H1 (cell line): ENCODE data around the gene ERFE. TPM values are rescaled to one million over a fixed set of nuclear protein-coding genes. Genes with fewer than 3 reads are reported as not detected.

ENCODE experiments used
- ASH2L ChIP-seq: fragments of 200-600, 300-600 bp; sonication (generic); IDR thresholded peaks from one replicate; pipeline ENCODE4 v1.7.1; 2017; ENCODE audit warnings: low read length
- CHD1 ChIP-seq: IDR thresholded peaks from 2 replicates; pipeline ENCODE4 v1.6.1; 2012; ENCODE audit warnings: low read depth, low read length, improper control_type of control experiment
- CREB1 ChIP-seq: IDR thresholded peaks from 2 replicates; pipeline ENCODE4 v1.6.1; 2012; ENCODE audit warnings: inconsistent platforms
- HDAC2 ChIP-seq, 2 experiments: fragments of 300-600 bp in 1 of 2; sonication (generic) in 1 of 2; IDR thresholded peaks; 2 replicates each; pipeline ENCODE4 v1.6.1; 2011 to 2012; ENCODE audit warnings: low read depth in 2 of 2, low read length in 2 of 2, mild to moderate bottlenecking in 2 of 2, moderate library complexity in 2 of 2, borderline replicate concordance in 1 of 2, inconsistent platforms in 1 of 2
- KDM4A ChIP-seq: IDR thresholded peaks from one replicate; pipeline ENCODE4 v1.7.1; 2012; ENCODE audit warnings: low read depth, mild to moderate bottlenecking, moderate library complexity, low read length, inconsistent platforms; ENCODE audit not compliant: severe bottlenecking
- NANOG ChIP-seq: IDR thresholded peaks from 2 replicates; pipeline ENCODE4 v1.6.1; 2011; ENCODE audit warnings: low read length, low read depth, mild to moderate bottlenecking, inconsistent platforms; ENCODE audit not compliant: insufficient read depth, poor library complexity, severe bottlenecking
- NRF1 ChIP-seq: IDR thresholded peaks from 2 replicates; pipeline ENCODE4 v1.6.1; 2011; ENCODE audit warnings: mild to moderate bottlenecking, low read depth, low read length, improper control_type of control experiment
- RNF2 ChIP-seq: fragments of 200-900, 300-1000 bp; sonication (generic); IDR thresholded peaks from 2 replicates; pipeline ENCODE4 v1.7.1; 2016; ENCODE audit warnings: borderline replicate concordance, low read depth, mild to moderate bottlenecking, antibody characterized with exemption, low read length; ENCODE audit not compliant: poor library complexity, severe bottlenecking; ENCODE audit errors: missing control alignments
- polyA plus RNA-seq, 7 experiments: library from polyadenylated mRNA; depleted of rRNA in 3 of 7; stranded (reverse) in 5 of 7; unstranded in 2 of 7; fragments of >200 nt in 5 of 7; fragments of 200-250 nt in 2 of 7; gene quantifications; 1 replicate in 5 of 7; 2 replicates in 1 of 7; 4 replicates in 1 of 7; pipeline versions ENCODE4 v1.2.1 to v1.2.3, GENCODE V29; 2011 to 2013; ENCODE audit warnings: missing spikeins in 2 of 7, mixed read lengths in 2 of 7
- total RNA-seq: library from RNA; stranded (reverse); fragmentation: NEBNext Ultra II Directional; extraction: Animal tissue kit (Norgen Biotek cat#: 25700); gene quantifications from 2 replicates; pipeline ENCODE4 v1.2.1, GENCODE V29; 2021
- TF ChIP-seq, protein P1 (sequence below): fragments of 300-600 bp; sonication (generic); IDR thresholded peaks from 2 replicates; pipeline ENCODE4 v1.7.1; 2012; ENCODE audit warnings: low read length, moderate library complexity, mild to moderate bottlenecking, inconsistent platforms; ENCODE audit not compliant: insufficient replicate concordance

Gene ERFE
- total and polyA plus RNA-seq, 2 of the 8 experiments (the other 6 are each of a cell fraction or from before 2014, with no cell fraction given), result 2.5 to 3.6 TPM

- TF ChIP-seq, protein P1, sequence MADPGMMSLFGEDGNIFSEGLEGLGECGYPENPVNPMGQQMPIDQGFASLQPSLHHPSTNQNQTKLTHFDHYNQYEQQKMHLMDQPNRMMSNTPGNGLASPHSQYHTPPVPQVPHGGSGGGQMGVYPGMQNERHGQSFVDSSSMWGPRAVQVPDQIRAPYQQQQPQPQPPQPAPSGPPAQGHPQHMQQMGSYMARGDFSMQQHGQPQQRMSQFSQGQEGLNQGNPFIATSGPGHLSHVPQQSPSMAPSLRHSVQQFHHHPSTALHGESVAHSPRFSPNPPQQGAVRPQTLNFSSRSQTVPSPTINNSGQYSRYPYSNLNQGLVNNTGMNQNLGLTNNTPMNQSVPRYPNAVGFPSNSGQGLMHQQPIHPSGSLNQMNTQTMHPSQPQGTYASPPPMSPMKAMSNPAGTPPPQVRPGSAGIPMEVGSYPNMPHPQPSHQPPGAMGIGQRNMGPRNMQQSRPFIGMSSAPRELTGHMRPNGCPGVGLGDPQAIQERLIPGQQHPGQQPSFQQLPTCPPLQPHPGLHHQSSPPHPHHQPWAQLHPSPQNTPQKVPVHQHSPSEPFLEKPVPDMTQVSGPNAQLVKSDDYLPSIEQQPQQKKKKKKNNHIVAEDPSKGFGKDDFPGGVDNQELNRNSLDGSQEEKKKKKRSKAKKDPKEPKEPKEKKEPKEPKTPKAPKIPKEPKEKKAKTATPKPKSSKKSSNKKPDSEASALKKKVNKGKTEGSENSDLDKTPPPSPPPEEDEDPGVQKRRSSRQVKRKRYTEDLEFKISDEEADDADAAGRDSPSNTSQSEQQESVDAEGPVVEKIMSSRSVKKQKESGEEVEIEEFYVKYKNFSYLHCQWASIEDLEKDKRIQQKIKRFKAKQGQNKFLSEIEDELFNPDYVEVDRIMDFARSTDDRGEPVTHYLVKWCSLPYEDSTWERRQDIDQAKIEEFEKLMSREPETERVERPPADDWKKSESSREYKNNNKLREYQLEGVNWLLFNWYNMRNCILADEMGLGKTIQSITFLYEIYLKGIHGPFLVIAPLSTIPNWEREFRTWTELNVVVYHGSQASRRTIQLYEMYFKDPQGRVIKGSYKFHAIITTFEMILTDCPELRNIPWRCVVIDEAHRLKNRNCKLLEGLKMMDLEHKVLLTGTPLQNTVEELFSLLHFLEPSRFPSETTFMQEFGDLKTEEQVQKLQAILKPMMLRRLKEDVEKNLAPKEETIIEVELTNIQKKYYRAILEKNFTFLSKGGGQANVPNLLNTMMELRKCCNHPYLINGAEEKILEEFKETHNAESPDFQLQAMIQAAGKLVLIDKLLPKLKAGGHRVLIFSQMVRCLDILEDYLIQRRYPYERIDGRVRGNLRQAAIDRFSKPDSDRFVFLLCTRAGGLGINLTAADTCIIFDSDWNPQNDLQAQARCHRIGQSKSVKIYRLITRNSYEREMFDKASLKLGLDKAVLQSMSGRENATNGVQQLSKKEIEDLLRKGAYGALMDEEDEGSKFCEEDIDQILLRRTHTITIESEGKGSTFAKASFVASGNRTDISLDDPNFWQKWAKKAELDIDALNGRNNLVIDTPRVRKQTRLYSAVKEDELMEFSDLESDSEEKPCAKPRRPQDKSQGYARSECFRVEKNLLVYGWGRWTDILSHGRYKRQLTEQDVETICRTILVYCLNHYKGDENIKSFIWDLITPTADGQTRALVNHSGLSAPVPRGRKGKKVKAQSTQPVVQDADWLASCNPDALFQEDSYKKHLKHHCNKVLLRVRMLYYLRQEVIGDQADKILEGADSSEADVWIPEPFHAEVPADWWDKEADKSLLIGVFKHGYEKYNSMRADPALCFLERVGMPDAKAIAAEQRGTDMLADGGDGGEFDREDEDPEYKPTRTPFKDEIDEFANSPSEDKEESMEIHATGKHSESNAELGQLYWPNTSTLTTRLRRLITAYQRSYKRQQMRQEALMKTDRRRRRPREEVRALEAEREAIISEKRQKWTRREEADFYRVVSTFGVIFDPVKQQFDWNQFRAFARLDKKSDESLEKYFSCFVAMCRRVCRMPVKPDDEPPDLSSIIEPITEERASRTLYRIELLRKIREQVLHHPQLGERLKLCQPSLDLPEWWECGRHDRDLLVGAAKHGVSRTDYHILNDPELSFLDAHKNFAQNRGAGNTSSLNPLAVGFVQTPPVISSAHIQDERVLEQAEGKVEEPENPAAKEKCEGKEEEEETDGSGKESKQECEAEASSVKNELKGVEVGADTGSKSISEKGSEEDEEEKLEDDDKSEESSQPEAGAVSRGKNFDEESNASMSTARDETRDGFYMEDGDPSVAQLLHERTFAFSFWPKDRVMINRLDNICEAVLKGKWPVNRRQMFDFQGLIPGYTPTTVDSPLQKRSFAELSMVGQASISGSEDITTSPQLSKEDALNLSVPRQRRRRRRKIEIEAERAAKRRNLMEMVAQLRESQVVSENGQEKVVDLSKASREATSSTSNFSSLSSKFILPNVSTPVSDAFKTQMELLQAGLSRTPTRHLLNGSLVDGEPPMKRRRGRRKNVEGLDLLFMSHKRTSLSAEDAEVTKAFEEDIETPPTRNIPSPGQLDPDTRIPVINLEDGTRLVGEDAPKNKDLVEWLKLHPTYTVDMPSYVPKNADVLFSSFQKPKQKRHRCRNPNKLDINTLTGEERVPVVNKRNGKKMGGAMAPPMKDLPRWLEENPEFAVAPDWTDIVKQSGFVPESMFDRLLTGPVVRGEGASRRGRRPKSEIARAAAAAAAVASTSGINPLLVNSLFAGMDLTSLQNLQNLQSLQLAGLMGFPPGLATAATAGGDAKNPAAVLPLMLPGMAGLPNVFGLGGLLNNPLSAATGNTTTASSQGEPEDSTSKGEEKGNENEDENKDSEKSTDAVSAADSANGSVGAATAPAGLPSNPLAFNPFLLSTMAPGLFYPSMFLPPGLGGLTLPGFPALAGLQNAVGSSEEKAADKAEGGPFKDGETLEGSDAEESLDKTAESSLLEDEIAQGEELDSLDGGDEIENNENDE, result no peak
- TF ChIP-seq KDM4A (no peak), RNF2 (no peak), ASH2L (no peak), NANOG (no peak), NRF1 (no peak), CHD1 (no peak), HDAC2 (IDR thresholded peaks at IDR 0.05; ENCODE audit: borderline replicate concordance in 1 of 2, low read depth in 2 of 2, low read length in 2 of 2) (no peak), CREB1 (no peak)
These were observed 11.8 kb upstream of the ERFE start (continued) for GRCh38 chr2:238146884-238147544.
